Left lung (tissue), 10 donors: ENCODE results near the gene SORL1. TPM values are rescaled to one million over a fixed set of nuclear protein-coding genes. Genes with fewer than 3 reads are reported as not detected.

ENCODE experiments used
- ATAC-seq: fragments of 200-7000 bp; cut with Tn5 transposase; one replicate; pipeline ENCODE4 v1.9.1; 2020; ENCODE audit warnings: moderate library complexity
- DNase-seq, 4 donors: peaks; one replicate each; pipeline ENCODE4 v3.0.0-alpha.2; 2013 to 2020
- H3K27ac ChIP-seq, 2 donors: fragments of 200-600 bp; sonication (generic) in 1 of 2; one replicate each; pipeline versions ENCODE4 v1.5.0 to v1.8.0; 2020 to 2021
- H3K27me3 ChIP-seq, 2 donors: fragments of 200-600 bp; sonication (generic) in 1 of 2; one replicate each; pipeline versions ENCODE4 v1.5.0 to v1.8.0; 2020 to 2021
- H3K36me3 ChIP-seq, 2 donors: fragments of 200-600 bp; sonication (generic) in 1 of 2; one replicate each; pipeline versions ENCODE4 v1.5.0 to v1.8.0; 2020 to 2021
- H3K4me1 ChIP-seq, 2 donors: fragments of 200-600 bp; one replicate each; pipeline ENCODE4 v1.8.0; 2021
- H3K4me3 ChIP-seq, 2 donors: fragments of 200-600 bp; sonication (generic) in 1 of 2; one replicate each; pipeline versions ENCODE4 v1.5.0 to v1.8.0; 2020 to 2021; ENCODE audit warnings: mild to moderate bottlenecking in 1 of 2
- H3K9me3 ChIP-seq, 2 donors: fragments of 200-600 bp; sonication (generic) in 1 of 2; one replicate each; pipeline versions ENCODE4 v1.5.0 to v1.8.0; 2020 to 2021
- CTCF ChIP-seq, 2 donors: fragments of 200-600 bp; sonication (generic) in 1 of 2; IDR thresholded peaks; one replicate each; pipeline versions ENCODE4 v1.5.0 to v1.8.0; 2021; ENCODE audit warnings: antibody characterized with exemption in 2 of 2
- intact Hi-C, 2 donors: fragments of 100-400 bp; cut with DNase I; formaldehyde crosslinking; loops; one replicate each; pipeline versions ENCODE4 v1.11.2 to v1.14.2; 2022
- polyA plus RNA-seq, 6 donors: library from polyadenylated mRNA; unstranded; fragments of 120-200 nt; gene quantifications; one replicate each; pipeline ENCODE4 v1.2.1, GENCODE V29; 2013; ENCODE audit not compliant: insufficient read length in 6 of 6
- total RNA-seq, 2 donors: library from RNA; stranded (reverse); fragmentation: NEBNext Ultra II Directional; extraction: Animal tissue kit (Norgen Biotek cat#: 25700); gene quantifications; one replicate each; pipeline ENCODE4 v1.2.1, GENCODE V29; 2021
- donor health status: DM: no; HTN: yes; CAD: no.
- donor health status: DM: no; HTN: no; CAD: no.

Gene SORL1
- total and polyA plus RNA-seq, 8 donors: 29.8 to 114 (median 33.4) TPM

DNA sequence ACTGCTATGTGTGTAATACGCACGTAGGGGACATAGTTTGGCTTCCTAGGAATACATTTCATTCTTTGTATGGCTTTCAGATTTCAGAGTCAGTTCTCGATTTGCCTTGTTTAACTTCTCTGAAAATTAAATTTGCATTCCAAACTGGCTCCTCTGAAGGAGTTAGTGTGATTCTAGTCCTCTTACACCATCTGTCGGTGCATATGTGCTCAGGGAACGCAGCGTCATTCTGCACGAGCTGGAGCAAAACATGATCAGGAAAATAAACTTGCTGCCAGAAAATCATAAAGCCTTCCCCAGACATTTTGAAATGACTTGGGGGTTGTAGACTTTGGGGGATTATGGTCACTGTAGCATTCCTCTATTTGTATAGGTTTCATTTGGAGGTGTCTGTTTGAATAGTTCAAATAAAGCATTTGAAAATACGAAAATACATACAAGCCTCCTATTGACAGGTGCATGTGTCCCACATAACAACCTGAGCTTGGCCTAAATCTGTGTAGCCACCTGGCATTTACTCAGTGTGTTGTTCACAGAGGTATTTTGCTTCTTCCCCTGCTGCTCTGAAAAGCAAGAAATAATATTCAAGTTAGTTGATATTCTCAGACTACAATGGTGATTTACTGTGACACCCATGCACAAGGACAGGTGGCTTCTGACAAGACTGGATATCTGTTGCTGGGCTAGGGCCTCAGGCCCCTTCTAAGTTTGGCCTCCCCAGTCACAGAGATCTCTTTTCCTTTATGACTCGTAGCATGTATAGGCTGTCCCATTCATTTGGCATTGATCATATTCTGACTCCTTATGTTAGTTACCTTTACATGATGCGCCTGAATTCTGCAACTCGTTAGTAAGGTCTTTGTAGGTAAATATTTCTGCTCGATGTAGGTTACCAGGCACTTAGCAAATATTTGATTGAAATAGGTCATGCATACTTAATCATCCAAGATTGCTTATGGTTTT, 82.3 kb downstream of the SORL1 start:
- peak; percentile 59 for ATAC-seq
- Histone ChIP-seq H3K27me3 (no peaks in the 10 kb centered on the region), H3K9me3 (peaks cover 0 to 9% of the 10 kb centered on the region in 2 donors), H3K36me3 (peaks cover 0 to 51% of the 10 kb centered on the region in 2 donors), H3K4me1 (no peaks in the 10 kb centered on the region), H3K27ac (no peak overlapping the region), H3K4me3 (no peak overlapping the region)
- intact Hi-C loops: no loop called here
- peak in 1 of 2 donors; percentile 10 for TF ChIP-seq CTCF (IDR thresholded peaks at IDR 0.05)
- DNase-seq: peak in 2 of 4 donors; percentile 6 to 42

GRCh38 chr11:121535129-121535796, 83.1 kb downstream of the SORL1 start:
- no peak for DNase-seq

DNA sequence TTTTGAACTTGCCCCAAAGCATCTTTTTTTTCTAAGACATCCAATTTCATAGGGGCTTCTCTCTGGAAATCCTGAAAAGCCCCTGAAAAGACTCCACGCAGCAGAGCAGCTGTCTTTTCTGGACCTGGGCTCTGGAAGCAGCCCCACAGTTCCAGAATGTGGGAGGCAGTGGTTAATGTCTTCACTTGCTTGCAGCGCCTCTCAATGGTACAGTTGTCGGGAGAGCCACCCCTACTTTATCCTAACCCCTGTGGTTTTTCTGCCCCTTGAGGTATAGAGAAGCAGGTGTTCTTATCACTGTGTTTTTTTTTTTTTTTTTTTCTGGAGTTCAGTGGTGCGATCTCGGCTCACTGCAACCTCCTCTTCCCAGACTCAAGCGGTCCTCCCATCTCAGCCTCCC, 84.0 kb downstream of the SORL1 start:
- Histone ChIP-seq H3K4me3 (no peak overlapping the region), H3K36me3 (peaks cover 0 to 54% of the 10 kb centered on the region in 2 donors), H3K4me1 (no peaks in the 10 kb centered on the region), H3K27ac (no peak overlapping the region), H3K9me3 (no peaks in the 10 kb centered on the region), H3K27me3 (no peaks in the 10 kb centered on the region)
- no peak for TF ChIP-seq CTCF (IDR thresholded peaks at IDR 0.05)
- intact Hi-C loops: no loop called here
- ATAC-seq (no peak), DNase-seq (no peak)

More at GRCh38 chr11:121535129-121535796, 83.1 kb downstream of the SORL1 start:
- Histone ChIP-seq H3K4me3 (no peak overlapping the region), H3K27ac (no peak overlapping the region), H3K9me3 (peaks cover 0 to 4% of the 10 kb centered on the region in 2 donors), H3K27me3 (no peaks in the 10 kb centered on the region), H3K4me1 (no peaks in the 10 kb centered on the region), H3K36me3 (peaks cover 0 to 51% of the 10 kb centered on the region in 2 donors)
- TF ChIP-seq CTCF (IDR thresholded peaks at IDR 0.05): no peak
- intact Hi-C loops: no loop called here
- ATAC-seq: no peak

- ATAC-seq: no peak
- Histone ChIP-seq H3K4me3 (no peak overlapping the region), H3K9me3 (no peaks in the 10 kb centered on the region), H3K4me1 (no peaks in the 10 kb centered on the region), H3K27me3 (no peaks in the 10 kb centered on the region), H3K36me3 (peaks cover 0 to 48% of the 10 kb centered on the region in 2 donors), H3K27ac (no peak overlapping the region)
- intact Hi-C loops: no loop called here
- no peak for DNase-seq
- TF ChIP-seq CTCF (IDR thresholded peaks at IDR 0.05): no peak
Measured at GRCh38 chr11:121538054-121538453, 85.9 kb downstream of the SORL1 start.

- H3K27me3 ChIP-seq: no peaks in the 10 kb centered on the region
- H3K27ac ChIP-seq: no peak overlapping the region
- no peak for TF ChIP-seq CTCF (IDR thresholded peaks at IDR 0.05)
- intact Hi-C loops: no loop called here
- H3K4me3 ChIP-seq: no peak overlapping the region
- no peaks in the 10 kb centered on the region for H3K9me3 ChIP-seq
- H3K4me1 ChIP-seq: no peaks in the 10 kb centered on the region
- DNase-seq (no peak), ATAC-seq (no peak)
- peaks cover 0 to 50% of the 10 kb centered on the region in 2 donors for H3K36me3 ChIP-seq
Measured at GRCh38 chr11:121539000-121539399, 86.9 kb downstream of the SORL1 start.
